NK-92 treated with Interleukin-12 subunit alpha and Interleukin-12 subunit beta, amount 100 ng/mL, for 24 hours (cell line): ENCODE measurements around the gene TMEM250.
A peak's percentile ranks its signal among the peaks of the same experiment; 100 is the strongest.

Experiments used
- DNase-seq: peaks from one replicate; lab custom pipeline; 2025; lab: John Stamatoyannopoulos, UW

Gene TMEM250

GRCh38 chr9:136131629-136132511, 13.2 kb upstream of the TMEM250 start:
- no peak for DNase-seq

DNA sequence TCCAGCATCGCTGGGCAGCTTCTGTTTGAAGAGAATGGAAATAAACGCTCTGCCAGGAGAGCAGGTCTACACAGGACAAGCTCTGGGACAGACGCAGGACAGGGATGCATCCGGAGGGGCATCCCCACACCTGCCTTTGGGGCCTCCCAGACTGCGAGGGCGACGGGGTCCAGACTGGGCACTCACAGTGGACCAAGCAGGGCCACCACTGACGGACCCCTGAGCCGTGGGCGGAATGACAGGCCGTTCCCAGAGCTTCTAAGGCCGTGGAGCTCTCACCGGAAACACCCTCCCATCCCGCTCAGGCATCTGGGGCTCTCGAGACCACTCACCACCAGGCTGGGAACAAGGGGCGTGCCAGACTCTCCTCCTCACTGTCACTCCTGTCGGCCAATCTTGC, 10.5 kb upstream of the TMEM250 start:
- DNase-seq = no peak

- no peak for DNase-seq
Measured at GRCh38 chr9:136128436-136128835, 9.8 kb upstream of the TMEM250 start.

GRCh38 chr9:136127313-136127712, 8.6 kb upstream of the TMEM250 start:
- DNase-seq = no peak

- DNase-seq = no peak
Measured at GRCh38 chr9:136124976-136125692, 6.5 kb upstream of the TMEM250 start.

- DNase-seq = peak; percentile 33
Measured at GRCh38 chr9:136122425-136123383, 4.0 kb upstream of the TMEM250 start.

- no peak for DNase-seq
Measured at GRCh38 chr9:136121801-136122200, 3.1 kb upstream of the TMEM250 start.

- DNase-seq = no peak
Measured at GRCh38 chr9:136120438-136120844, 1.8 kb upstream of the TMEM250 start.

DNA sequence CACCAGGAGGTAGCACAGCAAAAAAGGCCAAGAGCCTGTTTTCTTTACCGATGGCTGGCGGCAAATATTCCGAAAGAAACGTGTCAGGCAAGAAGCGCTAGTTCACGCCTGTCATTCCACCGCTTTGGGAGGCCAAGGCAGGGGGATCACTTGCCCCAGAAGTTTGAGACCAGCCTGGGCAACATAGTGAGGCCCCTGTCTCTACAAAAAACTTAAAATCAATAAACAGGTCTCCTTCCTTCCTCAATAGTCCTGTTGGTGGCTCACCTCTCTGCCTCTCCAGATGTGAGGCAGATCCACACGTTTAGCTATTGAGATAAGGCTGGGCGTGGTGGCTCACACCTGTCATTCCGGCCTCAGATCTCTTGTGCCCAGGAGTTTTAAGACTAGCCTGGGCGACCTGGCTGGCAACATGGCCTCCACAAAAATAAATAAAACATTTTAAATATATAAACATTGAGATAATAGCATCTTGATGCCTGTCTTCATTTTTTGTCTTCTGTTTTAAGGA, 1.3 kb upstream of the TMEM250 start:
- DNase-seq = no peak

DNA sequence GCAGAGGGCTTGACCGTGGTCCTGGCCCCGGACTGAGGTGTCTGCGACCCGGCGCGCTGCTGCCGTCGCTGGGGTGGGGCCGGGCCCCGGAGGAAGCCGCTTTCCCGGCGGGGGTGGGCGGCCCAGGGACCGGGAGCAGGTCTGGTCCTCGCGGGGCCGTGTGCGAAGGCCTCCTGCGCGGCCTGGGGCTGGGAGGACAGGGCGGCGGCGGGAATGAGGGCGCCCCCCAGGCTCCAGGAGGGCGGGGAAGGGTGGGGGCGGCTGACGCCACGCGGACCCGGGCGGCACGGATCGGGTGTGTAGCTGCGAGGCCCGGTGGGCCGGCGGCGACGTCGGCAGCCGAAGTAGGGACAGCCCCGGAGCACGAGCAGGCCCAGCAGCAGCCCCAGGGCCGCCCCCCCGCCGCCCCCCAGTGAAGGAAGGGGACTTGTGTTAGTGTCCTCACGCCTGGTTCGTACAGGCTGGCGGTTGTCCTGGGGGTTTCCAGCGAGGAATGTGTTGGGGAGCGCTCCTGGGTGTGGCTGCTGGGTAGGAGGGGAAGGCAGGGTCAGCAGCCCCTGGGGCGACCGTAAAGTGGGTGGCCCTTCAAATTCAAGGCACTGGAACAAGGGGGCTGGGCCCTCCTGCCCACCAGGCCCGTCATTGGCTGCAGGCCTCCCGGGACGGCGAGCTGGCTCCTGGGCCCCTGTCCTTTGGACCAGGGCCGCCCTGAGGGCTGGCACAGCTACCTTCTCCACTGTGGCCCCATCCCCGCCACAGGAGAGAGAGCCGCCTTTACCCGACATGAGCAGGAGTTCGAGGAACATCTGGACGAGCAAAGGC, 597 bp upstream of the TMEM250 start:
- no peak for DNase-seq

DNA sequence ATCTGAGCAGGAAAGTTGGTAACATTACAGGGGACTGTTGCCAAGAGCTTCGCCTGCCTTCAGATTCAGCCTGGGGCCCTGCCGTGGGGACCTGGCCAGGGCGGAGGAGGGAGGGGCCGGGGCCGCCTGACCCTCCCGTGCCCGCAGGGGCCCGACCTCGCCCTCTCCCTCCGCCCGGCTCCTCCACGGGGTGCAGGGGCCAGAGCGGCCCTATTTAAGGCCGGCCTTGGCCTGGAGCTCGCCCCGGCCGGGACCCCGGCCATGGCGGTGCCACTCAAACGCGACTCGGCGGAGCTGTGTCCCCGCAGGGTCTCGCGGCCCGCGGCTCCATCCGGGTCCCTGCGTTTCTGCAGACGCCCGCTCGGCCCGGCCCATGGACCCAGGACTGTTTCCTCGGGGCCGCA, 757 bp downstream of the TMEM250 start:
- DNase-seq = no peak

DNA sequence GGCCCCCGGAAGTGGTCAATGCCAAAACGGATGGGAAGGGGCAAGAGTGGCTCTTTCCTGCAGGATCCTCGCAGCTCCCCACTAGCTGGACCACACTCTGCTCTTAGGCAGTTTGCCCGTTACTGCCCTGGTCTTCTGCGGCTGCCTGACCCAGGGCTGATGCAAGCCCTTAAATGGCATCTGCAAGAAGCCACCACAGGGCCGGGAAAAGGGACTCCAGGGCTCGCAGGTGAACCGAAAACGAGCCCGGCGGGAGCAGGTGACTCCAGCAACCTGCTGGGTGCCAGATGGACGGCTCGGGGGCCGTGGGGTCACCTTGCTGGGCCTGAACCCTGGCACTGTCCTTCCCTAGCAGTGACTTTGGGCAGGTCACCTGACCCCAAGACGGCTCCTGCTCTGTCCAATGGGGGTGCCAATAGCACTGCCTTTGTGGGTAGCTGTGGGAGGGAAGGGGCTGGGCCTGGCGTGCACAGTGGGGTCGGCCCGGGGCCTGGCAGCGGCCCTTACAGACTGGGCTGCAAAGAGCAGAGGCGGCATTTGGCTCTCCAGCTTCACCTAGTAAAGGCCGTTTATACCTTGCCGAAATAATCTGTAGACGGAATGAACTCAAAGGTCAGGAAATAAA, 1.3 kb downstream of the TMEM250 start:
- no peak for DNase-seq

DNA sequence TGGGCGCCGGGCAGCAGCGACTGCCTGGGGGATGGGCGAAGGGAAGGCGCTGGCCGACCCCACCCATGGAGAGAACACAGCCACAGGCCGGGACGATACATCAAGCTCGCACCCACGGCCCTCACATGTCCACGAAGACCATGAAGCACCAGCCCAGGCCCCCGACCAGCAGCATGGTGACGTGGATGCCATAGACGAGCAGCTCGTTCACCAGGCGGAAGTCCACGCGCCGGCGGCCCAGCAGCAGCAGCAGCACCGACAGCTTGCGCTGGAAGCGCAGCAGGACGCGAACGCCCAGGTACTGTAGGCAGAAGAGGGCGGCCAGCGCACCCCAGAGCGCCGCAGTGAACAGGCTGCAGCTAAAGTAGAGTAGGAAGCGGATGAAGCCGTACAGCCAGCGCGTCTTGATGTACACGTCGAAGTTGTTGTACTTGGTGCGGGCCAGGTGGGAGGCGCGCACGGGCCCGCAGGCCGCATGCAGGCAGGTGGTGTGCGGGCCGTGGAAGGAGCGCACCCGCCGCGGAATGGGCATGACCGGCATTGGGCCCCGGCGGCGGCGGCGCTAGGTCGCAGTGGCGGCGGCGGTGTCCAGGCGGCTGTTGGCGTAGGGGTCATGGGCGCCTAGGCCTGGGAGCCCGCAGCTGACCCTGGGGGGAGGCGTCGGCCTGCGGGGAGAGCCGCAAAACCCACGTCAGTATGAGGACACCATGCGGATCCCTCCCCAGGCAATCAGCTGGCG, 2.1 kb downstream of the TMEM250 start:
- no peak for DNase-seq

GRCh38 chr9:136115641-136116359, 2.9 kb downstream of the TMEM250 start:
- DNase-seq = no peak

DNA sequence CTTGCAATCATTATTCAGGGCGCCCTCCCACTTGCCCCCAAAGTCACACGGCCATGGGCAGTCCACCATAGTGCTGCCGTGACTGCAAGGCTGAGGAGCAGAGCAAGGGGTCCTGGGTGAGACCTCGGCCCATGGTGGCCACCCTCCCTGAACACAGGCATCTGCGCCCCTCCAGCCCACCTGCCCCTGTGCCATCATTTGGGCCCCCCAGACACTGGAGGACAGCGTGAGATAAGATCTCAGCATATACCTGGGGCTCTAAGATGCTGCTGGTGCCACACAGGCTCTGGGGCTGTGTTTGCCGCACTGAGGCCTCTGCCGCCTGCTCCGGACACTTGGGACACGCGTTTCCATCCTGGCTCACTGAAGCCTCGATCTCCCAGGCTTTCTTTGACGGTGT, 3.5 kb downstream of the TMEM250 start:
- no peak for DNase-seq

- DNase-seq = no peak
Measured at GRCh38 chr9:136114610-136115009, 4.1 kb downstream of the TMEM250 start.

DNA sequence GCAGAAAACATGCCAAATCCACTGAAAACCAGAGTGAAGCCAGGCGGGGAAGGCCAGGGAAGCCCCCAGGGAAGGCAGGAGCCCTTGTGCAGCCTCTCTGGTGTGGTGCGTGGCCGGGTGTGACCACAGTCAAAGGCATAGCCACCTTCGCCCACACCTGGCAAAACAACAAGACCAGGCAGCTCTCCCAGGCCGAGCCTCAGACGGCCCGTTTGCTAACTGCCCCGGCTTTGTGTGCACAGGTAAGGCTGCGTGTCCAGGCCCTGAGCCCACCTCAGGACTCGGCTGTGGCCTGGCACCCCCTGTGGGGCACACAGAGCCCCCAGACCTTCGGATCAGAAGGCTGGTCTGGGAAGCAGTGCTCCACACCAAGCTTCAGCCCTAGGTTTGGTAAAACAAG, 6.1 kb downstream of the TMEM250 start:
- no peak for DNase-seq

GRCh38 chr9:136111910-136112309, 6.8 kb downstream of the TMEM250 start:
- DNase-seq = no peak

DNA sequence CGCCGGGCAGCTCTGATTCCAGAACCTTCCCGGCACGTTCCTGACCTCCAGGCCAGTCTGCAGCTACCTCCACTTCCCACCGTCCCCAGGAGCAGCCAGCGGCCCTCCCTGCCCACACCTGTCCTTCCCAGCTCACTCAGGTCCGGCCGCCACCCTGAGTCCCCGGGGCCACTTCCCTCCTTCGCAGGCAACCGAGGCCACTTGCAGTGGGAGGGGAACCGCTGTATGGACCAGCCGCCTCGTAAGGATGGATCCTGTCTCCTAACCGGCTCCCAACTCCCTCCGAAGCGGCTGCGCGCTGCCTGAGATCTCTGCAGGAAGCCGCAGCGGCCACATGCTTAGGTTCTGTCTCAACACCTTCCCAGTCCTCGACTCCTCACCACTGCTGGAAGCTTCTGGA, 7.5 kb downstream of the TMEM250 start:
- no peak for DNase-seq
